OCI-M1 (cell line): ENCODE data around the gene XCL1.
A peak's percentile ranks its signal among the peaks of the same experiment; 100 is the strongest.
"Not testable (repeated sequence)": the region's sequence is repeated elsewhere in the genome, so short reads cannot be mapped to it uniquely, and the experiment has no call there.

Experiments
- DNase-seq: peaks from one replicate; lab custom pipeline; 2025; lab: John Stamatoyannopoulos, UW

The XCL1 gene

DNA sequence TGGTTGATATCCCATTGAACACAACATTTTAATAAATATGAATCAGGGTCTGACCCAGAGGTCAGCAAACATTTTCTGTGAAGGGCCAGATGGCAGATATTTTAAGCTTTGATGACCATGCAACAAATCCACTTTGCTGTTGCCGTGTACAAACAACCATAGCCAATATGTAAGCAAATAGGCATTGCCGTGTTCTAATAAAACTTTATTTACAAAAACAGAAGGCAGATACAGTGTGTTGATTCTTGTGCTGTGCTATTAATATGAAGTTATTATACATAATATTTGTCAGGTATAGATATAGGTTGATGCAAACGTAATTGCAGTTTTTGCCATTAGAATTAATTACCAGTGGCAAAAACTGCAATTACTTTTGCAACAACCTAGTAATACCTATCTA is 8.8 kb upstream of the XCL1 start:
- DNase-seq: no peak

DNA sequence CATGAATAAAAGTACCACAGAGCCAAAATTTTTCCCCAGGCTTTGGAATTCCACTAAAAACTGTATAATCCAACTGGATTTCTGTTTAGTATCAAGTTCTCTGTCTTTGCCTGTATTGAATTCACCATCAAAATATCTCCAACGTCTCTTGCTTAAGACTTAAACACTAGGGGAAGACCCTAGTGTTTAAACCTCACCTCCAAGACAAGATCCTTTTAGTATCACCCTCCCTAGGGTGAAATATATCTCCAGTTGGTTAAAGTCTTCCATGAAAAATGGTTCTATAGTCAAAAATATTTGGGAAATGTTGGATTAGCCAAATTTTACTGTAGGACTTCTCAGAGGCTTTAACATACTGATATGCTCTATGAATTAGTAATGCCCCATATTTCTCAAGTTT is 8.1 kb upstream of the XCL1 start:
- DNase-seq: no peak

- DNase-seq: no peak
Observed at GRCh38 chr1:168570652-168571051, 5.8 kb upstream of the XCL1 start.

DNA sequence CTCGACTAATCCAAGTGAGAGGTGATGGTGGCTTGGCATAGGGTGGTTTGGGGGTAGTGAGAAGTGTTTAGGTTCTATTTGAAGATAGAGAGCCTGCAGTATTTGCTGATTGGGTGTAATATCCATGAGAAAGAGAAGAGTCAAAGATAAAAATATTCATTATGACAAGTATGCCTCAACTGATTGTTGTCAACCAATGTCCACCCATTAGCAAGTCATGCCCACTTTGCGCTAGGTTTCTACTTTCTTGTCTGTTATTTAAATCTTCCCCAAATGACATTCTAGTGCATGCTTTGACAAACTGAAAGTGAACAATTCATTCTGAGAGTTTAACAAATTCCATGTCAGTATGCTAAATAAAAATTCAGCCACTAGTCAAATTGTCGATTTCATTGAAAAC is 3.8 kb upstream of the XCL1 start:
- DNase-seq: no peak

GRCh38 chr1:168574234-168574633 is 2.2 kb upstream of the XCL1 start:
- DNase-seq: peak; percentile 76

- DNase-seq: not testable (repeated sequence)
Observed at GRCh38 chr1:168578531-168579185, 2.3 kb downstream of the XCL1 start.

DNA sequence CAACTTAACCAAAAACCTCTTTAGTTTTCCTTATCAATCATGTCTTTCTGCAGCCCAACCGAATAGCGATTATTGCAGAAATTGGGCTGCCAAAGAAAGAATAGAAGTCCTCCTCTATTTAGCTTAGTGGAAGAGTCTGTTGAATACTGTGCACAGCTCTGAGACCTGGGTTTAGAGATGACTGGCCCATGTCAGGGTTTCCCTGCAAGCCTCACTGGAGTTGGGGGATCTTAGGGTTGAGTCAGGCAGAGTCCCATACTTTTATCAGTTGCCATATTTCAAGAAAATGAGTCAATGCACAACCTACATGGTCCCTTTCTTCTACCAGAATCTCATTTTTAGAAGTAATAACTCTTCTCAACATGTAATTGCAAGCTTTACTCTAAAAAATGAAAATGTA is 3.9 kb downstream of the XCL1 start:
- DNase-seq: not testable (repeated sequence)

DNA sequence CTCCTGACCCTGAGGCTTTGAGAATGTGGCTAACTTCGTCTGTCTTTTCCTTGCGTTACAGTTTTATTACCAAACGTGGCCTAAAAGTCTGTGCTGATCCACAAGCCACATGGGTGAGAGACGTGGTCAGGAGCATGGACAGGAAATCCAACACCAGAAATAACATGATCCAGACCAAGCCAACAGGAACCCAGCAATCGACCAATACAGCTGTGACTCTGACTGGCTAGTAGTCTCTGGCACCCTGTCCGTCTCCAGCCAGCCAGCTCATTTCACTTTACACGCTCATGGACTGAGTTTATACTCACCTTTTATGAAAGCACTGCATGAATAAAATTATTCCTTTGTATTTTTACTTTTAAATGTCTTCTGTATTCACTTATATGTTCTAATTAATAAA is 4.6 kb downstream of the XCL1 start:
- DNase-seq: not testable (repeated sequence)

DNA sequence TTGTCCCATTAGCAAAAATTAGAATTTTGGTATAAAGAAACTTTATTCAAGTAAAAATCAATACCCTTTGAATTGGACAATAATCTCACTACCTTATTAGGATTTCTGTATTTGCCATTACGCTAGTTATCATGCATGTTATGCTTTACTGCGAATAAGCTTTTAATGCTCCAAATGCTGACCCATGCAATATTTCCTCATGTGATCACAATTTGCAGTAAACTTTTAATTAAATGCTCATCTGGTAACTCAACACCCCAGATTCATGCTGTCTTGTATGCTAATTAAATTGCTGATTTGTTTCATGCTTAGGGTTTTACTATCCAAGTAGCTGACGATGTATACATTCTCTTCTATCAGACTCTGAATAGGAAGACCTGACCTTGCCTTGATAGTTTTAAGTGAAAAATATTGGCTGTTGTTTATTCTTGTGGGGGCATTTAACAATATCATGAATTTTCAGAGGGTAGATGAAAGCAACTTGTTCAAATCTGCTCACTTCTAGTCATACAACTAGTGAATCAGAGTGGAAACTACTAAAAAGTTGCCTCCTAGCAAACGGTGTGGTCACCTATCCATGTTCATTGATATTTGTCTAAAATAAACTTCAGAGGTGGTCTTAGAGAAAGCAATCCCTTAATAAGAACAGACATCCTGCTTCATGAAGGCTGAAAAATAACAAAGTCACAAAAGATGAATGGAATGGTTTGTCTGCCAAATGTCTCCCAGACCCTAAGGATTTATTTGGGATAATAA is 5.6 kb downstream of the XCL1 start:
- DNase-seq: no peak

GRCh38 chr1:168582688-168583336 is 6.4 kb downstream of the XCL1 start:
- DNase-seq: no peak

GRCh38 chr1:168583571-168583970 is 7.2 kb downstream of the XCL1 start:
- no peak for DNase-seq

- no peak for DNase-seq
Observed at GRCh38 chr1:168585191-168585590, 8.8 kb downstream of the XCL1 start.

DNA sequence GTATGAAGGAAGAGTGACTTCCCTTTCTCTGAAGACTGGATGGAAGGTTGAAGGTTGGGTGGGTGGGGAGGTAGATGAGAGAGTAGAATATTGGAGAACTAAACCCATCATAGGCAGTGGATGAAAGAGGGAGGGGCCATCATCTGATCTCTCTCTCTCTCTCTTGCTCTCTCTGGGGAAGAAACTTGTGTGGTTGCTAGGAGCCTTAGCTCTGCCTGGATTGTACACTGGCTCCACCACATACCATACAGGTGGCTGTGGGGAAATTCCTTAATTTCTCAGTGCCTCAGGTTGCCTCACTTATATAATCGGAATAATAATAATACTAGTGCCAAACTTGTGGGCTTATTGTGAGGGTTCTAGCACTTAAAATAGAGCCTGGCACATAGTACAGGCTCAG is 9.5 kb downstream of the XCL1 start:
- no peak for DNase-seq

GRCh38 chr1:168589167-168589566 is 12.8 kb downstream of the XCL1 start:
- DNase-seq: no peak

- no peak for DNase-seq
Observed at GRCh38 chr1:168591066-168591465, 14.7 kb downstream of the XCL1 start.

- DNase-seq: no peak
Observed at GRCh38 chr1:168591641-168592250, 15.3 kb downstream of the XCL1 start.

- DNase-seq: not testable (repeated sequence)
Observed at GRCh38 chr1:168595403-168595802, 19.0 kb downstream of the XCL1 start.

- DNase-seq: no peak
Observed at GRCh38 chr1:168598125-168598524, 21.7 kb downstream of the XCL1 start.

DNA sequence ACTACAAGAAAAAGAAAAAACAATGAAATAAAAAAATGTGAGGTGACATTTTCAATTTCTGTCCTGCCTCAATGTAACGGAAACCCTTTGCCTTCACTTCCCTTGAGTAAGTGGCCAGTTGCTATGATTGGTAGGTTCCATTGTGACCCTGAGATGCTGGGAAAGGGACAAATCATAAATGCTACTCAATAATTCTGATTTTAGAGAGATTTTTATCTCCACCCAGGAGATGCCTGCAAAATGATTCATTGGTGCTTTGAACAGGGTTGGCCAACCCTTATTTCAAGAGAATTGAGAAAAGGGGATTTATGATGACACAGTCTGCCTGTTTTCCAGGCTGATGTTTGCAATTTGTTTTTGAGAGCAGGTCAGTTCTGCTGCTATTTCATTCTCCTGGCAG is 22.5 kb downstream of the XCL1 start:
- DNase-seq: no peak

DNA sequence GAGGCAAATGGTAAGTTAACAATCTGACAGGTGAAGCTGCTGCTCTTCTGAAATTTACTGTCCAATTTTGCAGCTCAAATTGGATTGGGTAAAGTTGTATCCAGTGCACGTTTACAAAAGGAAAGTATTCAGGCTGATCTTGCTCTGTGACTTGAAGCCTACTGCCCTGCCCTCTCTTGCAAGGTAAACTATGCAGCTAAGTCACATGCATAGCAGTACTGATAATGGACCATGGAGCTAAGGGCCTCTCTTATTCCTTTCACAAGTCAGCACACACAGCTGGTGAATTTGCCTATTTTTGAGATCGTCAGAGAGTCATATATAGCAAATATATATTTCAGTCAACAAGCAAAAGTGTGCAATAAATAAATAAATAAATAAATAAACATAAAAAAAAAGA is 23.2 kb downstream of the XCL1 start:
- DNase-seq: no peak

GRCh38 chr1:168601051-168601450 is 24.6 kb downstream of the XCL1 start:
- no peak for DNase-seq

- peak; percentile 78 for DNase-seq
Observed at GRCh38 chr1:168603501-168604110, 27.2 kb downstream of the XCL1 start.
